GM21390 (cell line): ENCODE data around the gene ADCY3.

Source experiments
- ATAC-seq: cut with Tn5 transposase; IDR thresholded peaks from one replicate; pipeline ENCODE4 v1.9.1; 2021; ENCODE audit not compliant: unreplicated experiment

Gene ADCY3

GRCh38 chr2:24875901-24876300 lies 44.1 kb downstream of the ADCY3 start:
- no peak for ATAC-seq

GRCh38 chr2:24875272-24875671 lies 44.8 kb downstream of the ADCY3 start:
- ATAC-seq = no peak

GRCh38 chr2:24874035-24874434 lies 46.0 kb downstream of the ADCY3 start:
- no peak for ATAC-seq

- ATAC-seq = no peak
These were observed 46.4 kb downstream of the ADCY3 start for GRCh38 chr2:24873619-24874018.

- no peak for ATAC-seq
These were observed 47.5 kb downstream of the ADCY3 start for GRCh38 chr2:24872344-24873115.

GRCh38 chr2:24871852-24872333 lies 48.1 kb downstream of the ADCY3 start:
- no peak for ATAC-seq

GRCh38 chr2:24870891-24871705 lies 48.9 kb downstream of the ADCY3 start:
- no peak for ATAC-seq

- ATAC-seq = no peak
These were observed 49.6 kb downstream of the ADCY3 start for GRCh38 chr2:24870440-24870839.

GRCh38 chr2:24866946-24867345 lies 53.1 kb downstream of the ADCY3 start:
- no peak for ATAC-seq

GRCh38 chr2:24863641-24864040 lies 56.4 kb downstream of the ADCY3 start:
- ATAC-seq = no peak

- ATAC-seq = no peak
These were observed 58.5 kb downstream of the ADCY3 start for GRCh38 chr2:24861500-24861899.

- ATAC-seq = no peak
These were observed 59.4 kb downstream of the ADCY3 start for GRCh38 chr2:24860631-24861030.

- ATAC-seq = no peak
These were observed 60.0 kb downstream of the ADCY3 start for GRCh38 chr2:24859968-24860600.

GRCh38 chr2:24858996-24859395 lies 61.0 kb downstream of the ADCY3 start:
- no peak for ATAC-seq

GRCh38 chr2:24857746-24858145 lies 62.3 kb downstream of the ADCY3 start:
- no peak for ATAC-seq

- no peak for ATAC-seq
These were observed 63.2 kb downstream of the ADCY3 start for GRCh38 chr2:24856791-24857211.

GRCh38 chr2:24855726-24856125 lies 64.3 kb downstream of the ADCY3 start:
- ATAC-seq = no peak

GRCh38 chr2:24855022-24855622 lies 64.9 kb downstream of the ADCY3 start:
- no peak for ATAC-seq

- no peak for ATAC-seq
These were observed 66.0 kb downstream of the ADCY3 start for GRCh38 chr2:24853996-24854395.

GRCh38 chr2:24853046-24853445 lies 67.0 kb downstream of the ADCY3 start:
- ATAC-seq = no peak

GRCh38 chr2:24852431-24853020 lies 67.5 kb downstream of the ADCY3 start:
- ATAC-seq = no peak
